GM12873 (cell line): ENCODE results near the gene SMIM5.

Source experiments
- CTCF ChIP-seq: IDR thresholded peaks from 2 replicates; pipeline ENCODE4 v1.5.1; 2012; ENCODE audit warnings: low read depth, mild to moderate bottlenecking, moderate library complexity, low read length, control low read depth; ENCODE audit not compliant: insufficient read depth; ENCODE audit errors: missing control alignments

Gene SMIM5

GRCh38 chr17:75624021-75624420 is 9.2 kb upstream of the SMIM5 start:
- TF ChIP-seq CTCF = no peak

GRCh38 chr17:75624714-75625345 is 8.4 kb upstream of the SMIM5 start:
- TF ChIP-seq CTCF = no peak

GRCh38 chr17:75625813-75626486 is 7.3 kb upstream of the SMIM5 start:
- peak; percentile 89 for TF ChIP-seq CTCF

GRCh38 chr17:75626496-75627038 is 6.7 kb upstream of the SMIM5 start:
- TF ChIP-seq CTCF = no peak

- no peak for TF ChIP-seq CTCF
Measured at GRCh38 chr17:75627094-75627493, 6.1 kb upstream of the SMIM5 start.

- no peak for TF ChIP-seq CTCF
Measured at GRCh38 chr17:75628425-75628824, 4.8 kb upstream of the SMIM5 start.

GRCh38 chr17:75629157-75629556 is 4.1 kb upstream of the SMIM5 start:
- TF ChIP-seq CTCF = no peak
